Ascending aorta (tissue), 2 donors: Measurements from ENCODE around the gene CEACAM20. TPM values are rescaled to one million over a fixed set of nuclear protein-coding genes. Genes with fewer than 3 reads are reported as not detected.

Source experiments
- DNase-seq, 2 donors: peaks; one replicate each; pipeline ENCODE4 v3.0.0-alpha.2; 2019; ENCODE audit warnings: low spot score in 2 of 2
- H3K27ac ChIP-seq, 2 donors: fragments of 200-600 bp; sonication (generic); one replicate each; pipeline ENCODE4 v1.5.1; 2016 to 2017; ENCODE audit warnings: mild to moderate bottlenecking in 1 of 2
- H3K27me3 ChIP-seq: fragments of 200-600 bp; sonication (generic); one replicate; pipeline ENCODE4 v1.5.1; 2017
- H3K36me3 ChIP-seq, 2 donors: fragments of 200-600 bp; sonication (generic); one replicate each; pipeline ENCODE4 v1.5.1; 2016
- H3K4me1 ChIP-seq, 2 donors: fragments of 200-600 bp; sonication (generic); one replicate each; pipeline ENCODE4 v1.5.1; 2016 to 2017; ENCODE audit warnings: mild to moderate bottlenecking in 1 of 2
- H3K4me3 ChIP-seq, 2 donors: fragments of 200-600 bp; sonication (generic); one replicate each; pipeline ENCODE4 v1.5.1; 2016 to 2017; ENCODE audit warnings: mild to moderate bottlenecking in 1 of 2
- H3K9me3 ChIP-seq, 2 donors: fragments of 200-600 bp; sonication (generic); one replicate each; pipeline ENCODE4 v1.5.1; 2016
- intact Hi-C: fragments of 100-400 bp; cut with DNase I; formaldehyde crosslinking; loops from one replicate; pipeline ENCODE4 v1.15.1; 2023
- total RNA-seq: library from RNA; depleted of rRNA; stranded (reverse); fragments of >200 nt; gene quantifications from one replicate; pipeline ENCODE4 v1.1.0, GENCODE V29; 2016
- TF ChIP-seq, protein P1 (sequence below), 3 experiments: fragments of 200-600 bp in 2 of 3; fragments of 450-650 bp in 1 of 3; sonication (generic) in 2 of 3; IDR thresholded peaks; one replicate each; pipeline ENCODE4 v1.5.1; 2016 to 2019; ENCODE audit warnings: antibody characterized with exemption in 3 of 3, mild to moderate bottlenecking in 1 of 3, moderate library complexity in 1 of 3

Gene CEACAM20
- total RNA-seq, 1 donor from 2014 or later = not detected

- Histone ChIP-seq H3K4me1 (no peaks in the 10 kb centered on the region), H3K9me3 (no peaks in the 10 kb centered on the region), H3K27me3 (no peaks in the 10 kb centered on the region), H3K4me3 (no peak overlapping the region), H3K36me3 (no peaks in the 10 kb centered on the region), H3K27ac (no peak overlapping the region)
- TF ChIP-seq, protein P1, sequence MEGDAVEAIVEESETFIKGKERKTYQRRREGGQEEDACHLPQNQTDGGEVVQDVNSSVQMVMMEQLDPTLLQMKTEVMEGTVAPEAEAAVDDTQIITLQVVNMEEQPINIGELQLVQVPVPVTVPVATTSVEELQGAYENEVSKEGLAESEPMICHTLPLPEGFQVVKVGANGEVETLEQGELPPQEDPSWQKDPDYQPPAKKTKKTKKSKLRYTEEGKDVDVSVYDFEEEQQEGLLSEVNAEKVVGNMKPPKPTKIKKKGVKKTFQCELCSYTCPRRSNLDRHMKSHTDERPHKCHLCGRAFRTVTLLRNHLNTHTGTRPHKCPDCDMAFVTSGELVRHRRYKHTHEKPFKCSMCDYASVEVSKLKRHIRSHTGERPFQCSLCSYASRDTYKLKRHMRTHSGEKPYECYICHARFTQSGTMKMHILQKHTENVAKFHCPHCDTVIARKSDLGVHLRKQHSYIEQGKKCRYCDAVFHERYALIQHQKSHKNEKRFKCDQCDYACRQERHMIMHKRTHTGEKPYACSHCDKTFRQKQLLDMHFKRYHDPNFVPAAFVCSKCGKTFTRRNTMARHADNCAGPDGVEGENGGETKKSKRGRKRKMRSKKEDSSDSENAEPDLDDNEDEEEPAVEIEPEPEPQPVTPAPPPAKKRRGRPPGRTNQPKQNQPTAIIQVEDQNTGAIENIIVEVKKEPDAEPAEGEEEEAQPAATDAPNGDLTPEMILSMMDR (IDR thresholded peaks at IDR 0.05) = no peak
- intact Hi-C loops = no loop called here
- DNase-seq = no peak
These were observed 12.3 kb downstream of the CEACAM20 start for GRCh38 chr19:44517146-44517545.

DNA sequence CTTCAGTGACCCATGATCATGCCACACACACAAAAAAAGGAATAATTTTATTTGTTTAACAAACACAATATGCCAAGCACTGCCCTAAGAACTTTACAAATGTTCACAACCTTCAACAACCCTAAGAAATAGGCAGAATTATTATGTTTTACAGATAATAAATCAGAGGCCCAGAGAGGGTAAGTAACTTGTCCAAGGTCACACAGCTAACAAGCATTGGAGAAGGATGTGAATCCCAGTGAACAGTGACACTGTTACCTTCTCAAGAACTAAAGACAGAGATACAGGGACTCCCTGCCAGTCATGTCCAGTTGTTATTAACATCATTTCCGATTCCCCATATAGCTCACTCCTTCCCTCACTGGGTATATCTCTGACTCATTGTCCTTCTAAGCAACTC is 13.6 kb downstream of the CEACAM20 start:
- no peaks in the 10 kb centered on the region for H3K36me3 ChIP-seq
- H3K4me3 ChIP-seq = no peak overlapping the region
- TF ChIP-seq, protein P1 (IDR thresholded peaks at IDR 0.05) = no peak
- H3K27ac ChIP-seq = no peak overlapping the region
- no peak for DNase-seq
- no peaks in the 10 kb centered on the region for H3K27me3 ChIP-seq
- no peaks in the 10 kb centered on the region for H3K9me3 ChIP-seq
- H3K4me1 ChIP-seq = no peaks in the 10 kb centered on the region
- intact Hi-C loops = no loop called here

DNA sequence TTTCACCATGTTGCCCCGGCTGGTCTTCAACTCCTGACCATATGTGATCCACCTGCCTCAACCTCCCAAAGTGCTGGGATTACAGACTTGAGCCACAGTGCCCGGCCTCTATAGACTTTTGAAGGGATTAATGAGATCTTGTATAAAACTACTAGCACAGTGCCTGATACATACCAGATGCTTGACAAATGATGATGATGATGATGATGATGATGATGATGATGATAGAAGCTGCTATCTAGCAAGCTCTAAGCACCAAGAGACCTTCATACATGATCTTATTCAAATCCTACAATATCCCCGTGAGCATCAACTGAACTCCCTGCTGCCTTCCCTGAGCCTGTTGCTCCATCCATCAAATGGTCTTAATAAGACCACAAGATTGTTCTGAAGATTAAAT is 14.4 kb downstream of the CEACAM20 start:
- Histone ChIP-seq H3K36me3 (no peaks in the 10 kb centered on the region), H3K27ac (no peak overlapping the region), H3K9me3 (no peaks in the 10 kb centered on the region), H3K27me3 (no peaks in the 10 kb centered on the region), H3K4me3 (no peak overlapping the region), H3K4me1 (no peaks in the 10 kb centered on the region)
- DNase-seq = no peak
- intact Hi-C loops = no loop called here
- TF ChIP-seq, protein P1 (IDR thresholded peaks at IDR 0.05) = no peak

DNA sequence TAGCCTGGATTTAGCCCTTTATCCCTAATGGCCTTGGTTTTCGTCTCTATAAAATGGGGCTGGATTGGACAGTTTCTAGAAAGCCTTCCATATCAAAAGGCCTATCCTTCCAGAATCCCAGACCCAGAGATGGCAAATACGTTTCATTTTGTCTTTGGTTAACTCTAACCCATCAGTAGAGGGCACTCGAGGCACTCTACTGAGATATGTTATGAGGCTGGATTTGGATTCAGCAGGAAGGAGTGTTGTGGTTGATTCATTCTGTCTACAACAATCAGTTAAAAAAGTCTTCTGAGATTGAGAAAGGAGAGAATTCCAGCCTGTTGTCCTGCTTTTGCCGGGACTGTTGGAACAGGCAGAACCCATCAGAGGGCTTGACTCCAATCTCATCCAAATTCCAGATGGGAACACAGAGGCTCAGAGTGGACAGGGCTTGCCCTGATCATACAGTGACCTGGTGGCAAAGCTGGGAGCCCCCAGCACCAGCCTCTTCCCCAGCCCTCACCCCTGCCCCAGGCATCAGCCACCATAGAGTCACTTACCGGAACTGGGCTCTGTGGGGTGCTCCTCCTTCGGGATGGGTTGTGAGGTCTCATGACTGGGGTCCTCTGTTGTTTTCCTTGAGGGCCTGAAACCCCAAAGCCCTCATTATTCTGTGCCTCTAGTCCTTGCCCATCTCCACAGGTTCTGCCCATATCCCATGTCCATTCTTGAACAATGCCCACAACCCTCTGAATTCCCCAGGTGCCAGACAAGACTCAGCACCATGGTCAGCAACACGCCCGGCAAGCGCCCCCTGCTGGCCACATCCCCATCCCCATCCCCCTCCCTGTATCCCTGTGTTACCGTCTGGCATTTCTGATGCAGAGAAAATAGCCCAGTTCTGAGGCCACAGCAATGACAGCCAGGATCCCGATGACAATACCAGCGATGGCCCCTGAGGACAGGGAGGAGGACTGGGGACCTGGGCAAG is 16.9 kb downstream of the CEACAM20 start:
- H3K27ac ChIP-seq = no peak overlapping the region
- no peaks in the 10 kb centered on the region for H3K27me3 ChIP-seq
- H3K36me3 ChIP-seq = no peaks in the 10 kb centered on the region
- intact Hi-C loops = no loop called here
- TF ChIP-seq, protein P1 (IDR thresholded peaks at IDR 0.05) = no peak
- no peak for DNase-seq
- H3K4me3 ChIP-seq = no peak overlapping the region
- H3K9me3 ChIP-seq = no peaks in the 10 kb centered on the region
- H3K4me1 ChIP-seq = no peaks in the 10 kb centered on the region

DNA sequence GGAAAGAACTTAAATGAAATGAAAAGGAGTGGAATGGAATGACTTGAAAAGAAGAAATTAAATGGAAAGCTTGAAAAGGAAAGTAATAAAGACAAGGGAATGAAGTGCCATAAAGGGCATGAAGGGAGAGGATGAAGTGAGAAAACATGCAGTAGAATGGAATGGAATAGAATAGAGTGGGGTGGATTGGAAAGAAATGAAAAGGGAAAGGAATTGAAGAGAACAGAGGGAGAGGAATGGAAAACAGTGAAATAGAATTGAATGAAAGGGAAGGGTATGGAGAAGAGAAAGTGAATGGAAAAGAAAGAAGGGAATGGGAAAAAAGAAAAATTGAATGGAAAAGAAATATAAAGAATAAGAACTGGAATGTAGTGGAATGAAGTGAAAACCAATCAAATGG is 20.0 kb downstream of the CEACAM20 start:
- DNase-seq = no peak
- no peak overlapping the region for H3K4me3 ChIP-seq
- TF ChIP-seq, protein P1 (IDR thresholded peaks at IDR 0.05) = no peak
- no peak overlapping the region for H3K27ac ChIP-seq
- no peaks in the 10 kb centered on the region for H3K9me3 ChIP-seq
- intact Hi-C loops = no loop called here
- H3K36me3 ChIP-seq = no peaks in the 10 kb centered on the region
- H3K4me1 ChIP-seq = no peaks in the 10 kb centered on the region
- H3K27me3 ChIP-seq = no peaks in the 10 kb centered on the region
